K562 (cell line): ENCODE data around the gene DNM1. TPM values are rescaled to one million over a fixed set of nuclear protein-coding genes. Genes with fewer than 3 reads are reported as not detected.

Experiments used
- ARID2 ChIP-seq: fragments of 450-650 bp; IDR thresholded peaks from 2 replicates; pipeline ENCODE4 v1.6.1; 2017; ENCODE audit warnings: antibody characterized with exemption, mild to moderate bottlenecking
- BCOR ChIP-seq: fragments of 450-650 bp; IDR thresholded peaks from 2 replicates; pipeline ENCODE4 v1.6.1; 2016
- CHD4 ChIP-seq: fragments of 200-600 bp; sonication (generic); IDR thresholded peaks from 3 replicates; pipeline ENCODE4 v1.6.1; 2012; ENCODE audit warnings: low read depth, mild to moderate bottlenecking, mixed read lengths, low read length, inconsistent platforms; ENCODE audit not compliant: insufficient read depth, insufficient replicate concordance, poor library complexity, severe bottlenecking
- ELF4 ChIP-seq: fragments of 450-650 bp; formaldehyde crosslinking; IDR thresholded peaks from 2 replicates; pipeline ENCODE4 v1.4.0; 2022; ENCODE audit warnings: missing genetic modification characterization
- MCM5 ChIP-seq: fragments of 450-650 bp; IDR thresholded peaks from 2 replicates; pipeline ENCODE4 v1.6.1; 2016; ENCODE audit warnings: low read depth
- NKRF ChIP-seq: fragments of 450-650 bp; IDR thresholded peaks from 2 replicates; pipeline ENCODE4 v1.6.1; 2016; ENCODE audit warnings: borderline replicate concordance
- PCBP2 ChIP-seq: fragments of 200-400 bp; formaldehyde crosslinking; IDR thresholded peaks from 2 replicates; pipeline ENCODE4 v1.6.1; 2018; ENCODE audit warnings: low read length, low read depth, mild to moderate bottlenecking, moderate library complexity; ENCODE audit not compliant: poor library complexity, severe bottlenecking
- PHB2 ChIP-seq: fragments of 450-650 bp; IDR thresholded peaks from 2 replicates; pipeline ENCODE4 v1.6.1; 2017; ENCODE audit warnings: low read depth
- SP1 ChIP-seq: sonication (generic); formaldehyde crosslinking; IDR thresholded peaks from 2 replicates; pipeline ENCODE4 v1.8.1; 2022; ENCODE audit warnings: mild to moderate bottlenecking, missing genetic modification reagents
- THRB ChIP-seq: fragments of 450-650 bp; formaldehyde crosslinking; conservative IDR thresholded peaks from 2 replicates; pipeline ENCODE4 v1.4.0; 2022; ENCODE audit warnings: mild to moderate bottlenecking, missing genetic modification characterization
- ZBTB2 ChIP-seq: fragments of 450-650 bp; IDR thresholded peaks from 2 replicates; pipeline ENCODE4 v1.6.1; 2016; ENCODE audit warnings: antibody characterized with exemption
- ZEB2 ChIP-seq: fragments of 450-650 bp; IDR thresholded peaks from 2 replicates; pipeline ENCODE4 v1.6.1; 2016
- ZNF232 ChIP-seq: sonication (generic); formaldehyde crosslinking; IDR thresholded peaks from 2 replicates; pipeline ENCODE4 v1.8.0; 2022; ENCODE audit warnings: mild to moderate bottlenecking, missing genetic modification reagents
- ZNF280A ChIP-seq: fragments of 450-650 bp; IDR thresholded peaks from 2 replicates; pipeline ENCODE4 v1.6.1; 2018; ENCODE audit warnings: mild to moderate bottlenecking, low read depth; ENCODE audit not compliant: partially characterized antibody
- ZNF518B ChIP-seq: fragments of 250-450 bp; sonication (Bioruptor Pico); IDR thresholded peaks from 2 replicates; pipeline ENCODE4 v1.5.0; 2021; ENCODE audit warnings: mild to moderate bottlenecking, moderate library complexity
- ZNF57 ChIP-seq: fragments of 450-650 bp; formaldehyde crosslinking; IDR thresholded peaks from 2 replicates; pipeline ENCODE4 v1.4.0; 2020; ENCODE audit warnings: mild to moderate bottlenecking, moderate library complexity
- polyA plus RNA-seq, 8 experiments: library from polyadenylated mRNA; depleted of rRNA in 4 of 8; stranded (reverse) in 5 of 8; unstranded in 3 of 8; fragments of >200 nt; fragmentation: Nextera tagmentation in 2 of 8; fragmentation: Illumina TruSeq in 1 of 8; extraction: Ambion mirVana in 2 of 8; extraction: Trizol in 1 of 8; gene quantifications; 2 replicates each; pipeline versions ENCODE4 v1.2.1 to v1.2.3, GENCODE V29; 2011 to 2014; ENCODE audit warnings: inconsistent platforms in 1 of 8, missing spikeins in 1 of 8
- total RNA-seq, 7 experiments: library from RNA; depleted of rRNA in 6 of 7; stranded (reverse); fragments of >200 nt in 6 of 7; fragmentation: Illumina TruSeq in 2 of 7; extraction: Trizol in 2 of 7; gene quantifications; 2 replicates each; pipeline versions ENCODE4 v1.2.1 to v1.2.3, GENCODE V29; 2011 to 2021; ENCODE audit warnings: low replicate concordance in 1 of 7

DNM1 gene
- total and polyA plus RNA-seq, 9 of the 15 experiments (the other 6 are each of a cell fraction or from before 2014, with no cell fraction given) = 0.39 to 23.1 (median 9.1) TPM

GRCh38 chr9:128244091-128244836 lies 41.1 kb downstream of the DNM1 start (continued):
- TF ChIP-seq ZNF280A = peak; percentile 3
- no peak for TF ChIP-seq SP1
- peak; percentile 41; the same call in 1 of the 2 replicates for TF ChIP-seq ARID2
- 0 out of 2 replicates have a peak, but pooled peaks have one; percentile 2 for TF ChIP-seq ELF4
- no peak for TF ChIP-seq MCM5
- 0 out of 2 replicates have a peak, but pooled peaks have one; percentile 24 for TF ChIP-seq NKRF
- no peak for TF ChIP-seq CHD4
- TF ChIP-seq THRB (CRISPR knock-in tag) = peak; percentile 38; the same call in 1 of the 2 replicates
- no peak for TF ChIP-seq ZNF232 (CRISPR knock-in tag)
- TF ChIP-seq PCBP2 = no peak
- peak; percentile 17; the same call in 1 of the 2 replicates for TF ChIP-seq PHB2
- TF ChIP-seq ZNF57 (CRISPR knock-in tag) = no peak
- 0 out of 2 replicates have a peak, but pooled peaks have one; percentile 42 for TF ChIP-seq ZEB2
- TF ChIP-seq ZBTB2 = 0 out of 2 replicates have a peak, but pooled peaks have one; percentile 13
- no peak for TF ChIP-seq ZNF518B (CRISPR knock-in tag)
- TF ChIP-seq BCOR = 0 out of 2 replicates have a peak, but pooled peaks have one; percentile 33
